ENCODE results near the gene RBPJ.

RBPJ gene

DNA sequence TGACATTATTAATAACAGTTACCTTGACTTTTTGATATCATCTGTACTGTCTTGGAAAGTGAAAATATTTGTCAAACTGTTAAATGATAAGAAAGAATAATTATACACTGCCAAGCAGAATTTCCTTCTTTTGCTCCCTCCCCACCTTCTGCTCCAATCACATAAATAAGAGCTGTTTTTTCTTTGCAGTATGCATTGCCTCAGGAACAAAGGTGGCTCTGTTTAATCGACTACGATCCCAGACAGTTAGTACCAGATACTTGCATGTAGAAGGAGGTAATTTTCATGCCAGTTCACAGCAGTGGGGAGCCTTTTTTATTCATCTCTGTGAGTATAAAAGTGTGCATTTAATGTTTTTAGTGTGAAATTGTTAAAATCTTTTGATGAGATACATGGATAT lies 103.3 kb downstream of the RBPJ start:
- no peak for DNase-seq

DNA sequence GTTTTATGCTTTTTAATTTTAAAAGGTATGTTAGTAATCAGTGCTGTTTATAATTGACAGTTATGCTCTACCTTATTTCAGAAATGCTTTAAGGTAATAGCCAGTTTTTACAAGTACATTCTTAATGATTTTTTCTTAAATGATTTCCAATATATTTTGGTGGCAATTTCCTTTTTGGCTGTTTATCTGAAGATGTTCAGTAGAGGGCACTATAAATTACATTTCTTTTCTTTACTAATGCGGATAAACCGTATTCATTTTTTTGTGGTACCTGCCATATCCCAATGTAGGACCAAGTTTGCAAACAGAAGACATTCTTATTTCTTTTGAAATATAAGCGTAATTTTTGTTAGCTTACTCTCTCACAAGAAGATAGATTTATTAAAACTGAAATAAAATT lies 104.0 kb downstream of the RBPJ start:
- no peak for DNase-seq

DNA sequence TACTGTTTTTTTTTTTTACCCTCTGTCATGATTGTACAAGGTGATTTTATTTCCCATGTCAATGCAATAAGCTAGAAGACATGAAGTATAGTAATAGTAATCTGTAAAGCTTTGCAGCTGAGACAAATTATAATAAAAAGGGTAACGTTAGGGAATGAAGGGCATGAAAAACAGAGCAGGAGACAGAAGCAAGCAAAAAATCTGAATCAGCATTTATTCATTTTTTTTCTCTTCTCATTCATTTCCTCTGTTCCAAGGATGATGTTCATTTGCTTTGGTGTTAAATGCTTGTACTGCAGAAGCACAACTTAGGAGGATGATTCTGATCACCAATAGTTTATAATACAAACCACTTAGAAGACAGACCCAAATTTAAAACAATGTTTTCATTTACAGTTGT lies 105.1 kb downstream of the RBPJ start:
- DNase-seq, result no peak

DNA sequence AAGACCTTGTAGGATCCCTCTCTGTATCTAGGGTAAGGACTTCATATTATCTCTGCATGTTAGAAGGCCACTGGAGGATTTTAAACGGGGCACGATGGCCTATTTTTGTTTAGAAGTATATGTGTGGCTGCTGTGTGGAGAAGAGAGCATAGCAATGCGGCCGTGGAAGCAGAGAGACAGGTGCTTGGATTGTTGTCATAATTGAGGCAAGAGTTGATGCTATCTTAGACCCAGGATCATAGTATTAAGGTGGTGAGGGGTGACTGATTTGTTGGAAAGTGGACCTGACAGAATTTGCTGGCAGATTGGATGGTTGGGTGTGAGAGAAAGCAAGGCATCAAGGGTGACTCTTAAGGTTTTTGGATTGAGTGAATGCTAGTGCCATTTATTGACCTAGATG lies 106.1 kb downstream of the RBPJ start:
- DNase-seq, result no peak

DNA sequence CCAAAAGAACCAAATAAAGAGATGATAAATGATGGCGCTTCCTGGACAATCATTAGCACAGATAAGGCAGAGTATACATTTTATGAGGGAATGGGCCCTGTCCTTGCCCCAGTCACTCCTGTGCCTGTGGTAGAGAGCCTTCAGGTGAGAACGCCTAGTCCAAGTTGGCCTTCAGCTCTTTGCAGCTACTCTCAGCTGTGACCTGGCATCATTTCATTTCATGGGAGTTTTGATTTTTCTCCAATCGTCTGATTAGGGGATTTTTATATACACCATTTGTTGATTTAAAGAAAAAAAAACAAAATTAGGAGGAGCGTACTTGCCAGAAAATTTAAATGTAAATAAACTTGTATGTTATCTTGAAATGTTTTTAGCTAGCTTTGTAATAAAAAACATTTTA lies 109.1 kb downstream of the RBPJ start:
- DNase-seq, result no peak

DNA sequence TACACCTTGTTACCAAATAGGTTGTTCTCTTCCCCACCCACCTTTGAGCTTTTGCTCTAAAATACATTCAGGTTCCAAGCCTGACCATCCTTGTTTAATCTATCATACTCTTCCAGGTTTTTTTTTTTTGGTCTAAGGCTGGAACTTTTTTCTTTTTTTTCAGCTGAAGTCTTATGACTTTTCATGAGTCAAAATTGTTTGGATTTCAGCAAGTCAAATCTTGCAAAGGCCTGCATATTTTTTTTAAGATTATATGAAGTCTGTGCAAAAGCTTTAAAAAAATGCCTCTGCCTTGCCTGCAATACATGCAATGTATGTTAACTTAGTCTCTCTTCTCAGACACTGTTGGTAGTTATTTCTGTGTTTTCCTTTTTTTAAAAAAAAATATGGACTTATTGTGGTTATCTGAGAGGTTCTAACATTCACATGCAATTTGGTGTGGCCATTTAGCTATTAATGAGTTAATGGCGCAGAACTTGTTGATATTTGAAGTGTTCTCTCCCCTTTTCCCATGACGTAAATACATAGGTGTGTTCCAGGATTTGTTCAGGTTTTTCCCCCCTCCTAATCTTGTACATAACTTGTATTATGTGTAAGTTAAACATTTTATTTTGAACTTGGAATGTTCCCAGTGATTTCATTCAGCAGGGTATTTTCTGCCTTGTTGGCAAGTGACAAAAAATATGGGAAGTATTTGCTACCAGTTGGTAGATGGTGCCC lies 110.8 kb downstream of the RBPJ start:
- DNase-seq, result no peak

DNA sequence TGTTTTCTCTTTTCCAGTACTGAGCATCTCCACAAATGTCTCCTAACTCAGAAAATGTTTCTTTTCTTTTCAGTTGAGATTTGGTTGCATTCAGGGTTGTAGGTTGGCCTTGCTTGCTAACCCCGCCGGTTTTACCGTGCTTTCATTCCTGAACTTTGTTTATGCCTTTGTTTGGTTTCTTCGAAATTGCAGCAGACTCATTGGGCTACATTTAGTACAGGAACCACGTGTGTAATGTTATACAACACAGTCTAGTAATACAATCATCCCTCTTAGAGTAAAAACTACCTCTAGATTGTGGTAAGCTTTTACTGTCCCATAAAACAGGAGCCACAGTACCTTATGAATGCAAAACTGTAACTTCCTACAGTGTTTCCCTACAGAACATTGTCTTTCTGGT lies 111.6 kb downstream of the RBPJ start:
- no peak for DNase-seq

DNA sequence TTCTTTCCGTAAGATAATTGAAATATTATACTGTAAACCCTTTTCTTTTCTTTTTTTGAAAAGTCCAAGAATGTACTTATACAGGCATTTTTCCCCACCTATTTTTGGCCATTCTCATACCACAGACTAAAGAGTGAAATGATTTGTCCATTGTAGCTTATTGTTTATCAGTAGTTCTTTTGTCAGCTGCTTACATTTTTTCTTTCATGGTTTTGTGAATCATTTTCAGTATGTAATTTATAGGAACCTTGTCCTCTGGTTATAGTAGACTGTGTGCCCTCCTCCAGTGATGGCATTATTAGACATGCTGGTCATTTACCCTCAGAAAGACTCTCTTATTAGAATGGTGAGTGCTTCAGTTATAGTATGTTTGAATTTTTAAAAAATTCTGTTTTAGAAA lies 112.7 kb downstream of the RBPJ start:
- DNase-seq, result no peak

DNA sequence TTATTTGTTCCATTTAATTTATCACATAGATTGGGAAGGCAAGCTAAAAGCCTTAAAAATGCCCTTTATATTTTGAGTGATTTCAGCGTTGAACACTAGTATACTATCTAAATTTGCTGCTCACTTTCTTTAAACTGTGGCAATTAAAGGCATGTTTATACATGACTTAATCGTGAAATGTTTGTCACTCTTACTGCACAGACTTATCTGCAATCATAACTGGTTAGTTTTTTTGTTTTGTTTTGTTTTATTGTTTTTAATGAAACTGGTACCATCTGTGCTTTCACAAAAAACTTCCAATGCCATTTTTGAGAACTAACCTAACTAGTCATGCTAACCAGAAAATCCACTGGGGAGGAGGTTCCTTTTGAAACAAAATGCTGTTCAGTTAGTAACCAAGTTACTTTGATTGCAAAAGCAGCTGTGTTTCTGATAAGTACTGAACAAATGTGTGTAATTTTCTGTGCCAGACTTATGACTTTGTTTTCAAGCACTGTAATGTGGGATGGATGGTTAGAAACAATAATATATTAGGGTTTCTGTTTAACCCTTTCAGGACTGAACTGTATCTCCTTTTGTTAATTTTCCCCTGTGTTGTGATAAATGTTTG lies 113.3 kb downstream of the RBPJ start:
- no peak for DNase-seq

DNA sequence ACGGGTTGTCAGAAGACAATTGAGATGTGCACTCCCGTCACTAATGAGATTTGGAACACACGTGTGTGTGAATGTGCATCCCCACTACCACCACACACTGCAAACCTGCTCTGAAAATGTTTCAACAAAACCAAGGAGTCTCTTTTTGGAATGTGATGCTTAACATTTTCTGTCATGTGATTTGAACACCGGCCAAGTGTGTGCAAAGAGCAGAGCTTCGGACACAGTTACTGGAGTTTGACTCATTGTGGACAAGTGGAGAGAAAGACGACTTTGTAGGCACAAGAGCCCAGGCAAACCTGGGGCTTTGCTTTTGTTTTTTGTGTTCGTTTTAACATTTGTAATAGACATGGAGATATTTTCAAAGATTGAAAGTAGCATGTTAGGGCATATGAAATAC lies 120.3 kb downstream of the RBPJ start:
- peak; percentile 28 for DNase-seq

DNA sequence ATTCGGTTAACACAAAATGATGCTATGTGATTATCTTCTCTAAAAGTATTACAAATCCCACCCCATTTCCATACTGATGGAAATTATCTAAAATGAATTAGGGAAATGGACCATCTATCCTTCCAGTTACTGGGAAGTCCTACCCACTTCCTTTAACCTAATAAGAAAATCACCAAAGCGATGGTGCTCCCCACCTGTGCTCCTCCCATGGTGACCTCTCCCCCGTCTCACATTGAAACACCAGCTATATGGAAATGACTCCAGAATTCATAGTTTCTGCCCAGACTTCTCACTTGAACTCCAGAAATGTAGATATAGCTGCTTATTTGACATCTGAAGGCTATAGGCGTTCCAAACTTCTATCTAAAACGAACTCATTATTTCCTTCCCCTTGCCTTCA lies 121.0 kb downstream of the RBPJ start:
- DNase-seq, result no peak

DNA sequence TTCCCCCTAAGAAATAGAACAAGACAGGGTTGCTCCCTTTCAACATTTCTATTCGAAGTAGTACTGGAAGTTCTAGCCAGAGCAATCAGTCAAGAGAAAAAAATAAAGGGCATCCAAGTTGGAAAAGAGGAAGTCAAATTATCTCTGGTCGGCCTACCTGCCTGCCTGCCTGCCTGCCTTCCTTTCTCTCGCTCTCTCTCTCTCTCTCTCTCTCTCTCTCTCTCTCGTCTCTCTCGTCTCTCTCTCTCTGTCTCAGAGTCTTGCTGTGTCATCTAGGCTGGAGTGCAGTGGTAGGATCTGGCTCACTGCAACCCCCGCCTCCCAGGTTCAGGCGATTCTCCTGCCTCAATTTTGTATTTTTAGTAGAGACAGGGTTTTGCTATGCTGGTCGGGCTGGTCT lies 126.6 kb downstream of the RBPJ start:
- no peak for DNase-seq

DNA sequence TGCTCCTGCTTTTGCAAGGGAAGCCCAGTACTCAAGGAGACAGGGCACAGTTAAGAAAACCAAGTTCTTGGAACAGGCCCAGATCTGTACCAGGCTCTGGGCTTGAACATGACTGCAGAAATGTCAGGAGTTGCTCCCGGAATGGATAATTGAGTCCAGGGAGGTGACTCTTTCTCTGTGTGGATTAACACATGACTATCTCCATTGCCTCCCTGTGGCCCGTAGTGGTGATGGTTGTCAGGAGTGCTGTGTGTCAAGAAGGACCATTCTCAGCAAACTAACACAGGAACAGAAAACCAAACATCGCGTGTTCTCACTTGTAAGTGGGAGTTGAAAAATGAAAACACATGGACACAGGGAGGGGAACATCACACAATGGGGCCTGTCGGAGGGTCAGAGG lies 129.6 kb downstream of the RBPJ start:
- no peak for DNase-seq

DNA sequence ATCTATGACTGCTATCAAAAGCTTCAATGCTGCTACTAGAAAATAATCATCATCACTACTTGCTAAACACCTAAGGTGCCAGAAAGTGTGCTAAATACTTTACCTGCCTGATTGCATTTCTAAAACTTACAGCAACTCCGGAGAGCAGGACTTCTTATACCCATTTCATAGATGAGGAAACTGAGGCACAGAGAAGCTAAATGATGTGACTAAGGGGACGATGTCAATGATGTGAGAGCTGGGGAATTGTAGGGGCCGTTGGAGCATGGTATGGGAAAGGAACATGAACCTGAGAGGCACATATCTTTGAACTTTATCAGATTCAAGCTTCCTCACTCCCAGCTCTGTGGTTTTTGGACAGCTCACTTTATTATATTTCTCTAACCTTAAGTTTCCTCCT lies 130.8 kb downstream of the RBPJ start:
- DNase-seq, result no peak

DNA sequence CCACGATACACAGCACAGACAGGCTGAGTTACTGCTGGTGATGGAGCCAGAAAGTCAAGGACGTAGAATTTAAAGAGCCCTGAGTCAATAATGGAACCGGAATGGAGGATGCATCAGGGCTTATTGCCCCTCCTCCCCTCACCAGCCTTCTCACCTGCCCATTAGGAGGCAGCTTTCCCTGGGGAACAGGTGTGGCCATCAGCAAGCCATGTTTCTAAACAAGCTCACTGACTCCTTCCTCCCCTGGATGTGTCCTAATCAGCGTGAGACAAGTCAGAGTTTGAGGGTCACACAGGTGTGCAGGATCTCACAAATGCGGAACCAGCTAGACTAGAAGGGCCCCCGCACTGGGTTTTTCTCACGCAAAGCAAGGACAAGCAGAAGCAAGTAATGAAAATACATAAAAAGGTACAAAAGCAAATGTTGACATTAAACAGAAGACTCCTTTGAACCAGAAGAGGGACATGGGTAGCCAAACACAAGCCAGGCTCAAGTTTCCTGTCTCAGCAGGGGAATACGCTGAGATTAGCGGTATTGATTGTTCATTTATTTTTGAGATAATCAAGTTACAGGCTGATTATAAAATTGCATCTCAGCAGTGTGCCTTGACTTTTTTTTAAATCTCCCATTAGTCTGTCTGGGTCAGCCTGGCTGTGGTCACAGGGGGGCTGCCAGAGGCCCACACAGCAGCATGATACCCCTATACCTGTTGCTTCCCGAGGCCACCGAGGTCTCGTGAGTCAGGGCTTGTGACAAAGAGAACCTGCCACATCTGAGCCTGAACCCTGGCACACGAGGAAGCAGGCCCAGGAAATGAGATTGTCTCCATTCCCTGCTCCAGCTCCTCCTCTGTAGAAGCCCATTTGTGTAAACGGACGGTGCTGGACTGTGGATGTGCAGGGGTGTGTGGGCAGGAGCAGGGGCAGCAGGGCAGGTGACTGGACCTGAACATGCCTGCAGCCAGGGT lies 132.0 kb downstream of the RBPJ start:
- DNase-seq, result no peak

DNA sequence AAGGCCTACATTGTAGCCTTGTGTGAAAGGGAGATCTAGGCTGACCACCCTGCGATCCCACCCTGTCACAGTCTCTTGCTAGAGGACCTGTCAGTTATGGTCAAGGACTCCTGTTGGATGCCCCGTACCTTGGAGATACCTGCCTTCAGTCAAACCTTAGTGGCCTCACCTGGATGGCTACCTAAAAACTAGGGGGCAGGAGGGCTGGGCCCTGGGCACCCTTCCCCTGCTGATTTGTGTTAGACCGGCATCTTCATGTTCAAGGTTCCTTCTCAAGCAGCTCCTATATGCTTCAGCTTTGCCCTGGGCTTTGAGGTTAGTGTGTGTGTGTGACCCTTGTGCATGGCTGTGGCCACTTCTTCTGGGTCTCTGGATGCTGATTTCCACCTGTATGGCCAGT lies 134.1 kb downstream of the RBPJ start:
- DNase-seq, result no peak

DNA sequence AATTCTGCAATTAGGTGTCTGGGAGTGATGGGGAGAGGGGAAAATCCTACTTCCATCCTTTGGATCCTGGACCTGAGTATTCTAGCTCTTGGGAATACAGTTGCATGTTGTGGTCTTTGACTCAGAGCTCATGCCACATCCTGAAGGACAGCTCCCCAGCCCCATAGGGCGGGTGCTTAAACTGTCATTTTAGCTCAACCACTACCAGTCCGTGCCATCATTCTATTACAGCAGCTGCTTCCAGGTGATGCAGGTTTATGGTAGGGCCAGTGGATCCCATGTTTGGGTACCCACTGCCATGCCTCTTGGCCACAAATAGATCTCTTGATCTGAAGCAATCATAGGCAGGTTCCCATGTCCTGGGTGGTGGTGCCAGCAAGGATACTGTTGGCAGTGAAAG lies 134.8 kb downstream of the RBPJ start:
- no peak for DNase-seq

DNA sequence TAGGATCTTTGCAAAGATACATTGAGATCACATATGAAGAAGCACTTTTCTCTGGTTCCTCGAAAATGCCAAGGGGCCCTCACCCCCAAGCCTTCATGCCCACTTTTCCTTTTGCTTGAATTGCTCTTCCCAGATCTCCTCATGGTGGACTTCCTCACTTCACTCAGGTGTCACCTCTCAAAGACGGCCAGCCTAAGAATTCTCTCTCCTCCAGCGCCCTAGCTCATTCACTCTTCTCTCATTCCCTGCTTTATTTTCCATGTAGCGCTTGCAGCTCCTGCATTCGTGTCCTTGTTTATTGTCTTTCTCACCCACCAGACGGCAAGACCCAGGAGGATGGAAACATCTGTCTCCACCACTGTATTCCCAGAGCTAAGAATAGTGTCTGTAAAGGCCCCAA lies 136.6 kb downstream of the RBPJ start:
- no peak for DNase-seq

DNA sequence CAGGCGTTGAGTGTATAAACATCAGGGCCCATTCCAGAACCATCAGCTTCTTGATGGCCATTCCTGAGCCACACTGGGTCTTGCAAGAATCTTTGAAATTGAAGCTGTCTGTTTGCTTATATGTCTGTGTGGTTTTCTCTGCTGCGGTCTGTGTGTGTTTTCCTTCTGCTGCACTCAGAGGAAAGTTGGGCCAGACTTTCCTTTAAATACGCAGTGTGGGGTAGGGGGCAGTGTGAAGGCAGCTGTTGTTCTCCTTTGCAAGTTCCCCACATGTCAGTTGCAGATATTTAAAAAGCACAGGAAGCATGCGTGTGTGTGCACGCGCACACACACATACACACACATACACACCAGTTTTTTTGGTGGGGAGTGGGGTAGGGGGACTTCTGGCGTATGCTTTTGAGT lies 137.3 kb downstream of the RBPJ start:
- no peak for DNase-seq

DNA sequence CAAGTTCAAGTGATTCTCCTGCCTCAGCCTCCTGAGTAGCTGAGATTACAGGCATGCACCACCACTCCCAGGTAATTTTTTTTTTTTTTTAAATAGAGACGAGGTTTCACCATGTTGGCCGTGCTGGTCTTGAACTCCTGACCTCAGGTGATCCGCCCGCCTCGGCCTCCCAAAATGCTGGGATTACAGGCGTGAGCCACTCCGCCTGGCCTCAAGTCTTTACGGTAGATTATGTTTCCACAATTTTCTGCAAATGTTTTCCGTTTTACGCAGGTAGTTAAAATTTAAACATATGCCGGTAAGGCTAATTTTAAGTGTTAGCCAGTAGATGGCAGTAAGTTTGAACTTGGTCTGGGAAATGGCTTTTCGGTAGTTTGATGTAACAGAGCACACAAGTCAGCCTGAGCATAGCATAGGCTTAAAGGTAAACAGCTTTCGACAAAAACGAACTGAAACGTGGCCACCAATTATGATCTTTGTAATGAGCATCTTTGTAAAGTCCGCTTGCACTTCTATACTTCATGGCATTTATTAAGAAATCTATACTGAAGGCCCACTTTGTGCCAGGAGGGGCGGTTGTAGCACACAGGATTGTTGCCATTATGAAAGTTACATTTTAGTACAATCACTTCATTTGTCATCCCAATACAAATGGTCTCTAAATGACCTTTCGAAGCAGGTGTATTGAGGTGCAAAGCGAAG lies 138.4 kb downstream of the RBPJ start:
- DNase-seq, result peak; percentile 63

DNA sequence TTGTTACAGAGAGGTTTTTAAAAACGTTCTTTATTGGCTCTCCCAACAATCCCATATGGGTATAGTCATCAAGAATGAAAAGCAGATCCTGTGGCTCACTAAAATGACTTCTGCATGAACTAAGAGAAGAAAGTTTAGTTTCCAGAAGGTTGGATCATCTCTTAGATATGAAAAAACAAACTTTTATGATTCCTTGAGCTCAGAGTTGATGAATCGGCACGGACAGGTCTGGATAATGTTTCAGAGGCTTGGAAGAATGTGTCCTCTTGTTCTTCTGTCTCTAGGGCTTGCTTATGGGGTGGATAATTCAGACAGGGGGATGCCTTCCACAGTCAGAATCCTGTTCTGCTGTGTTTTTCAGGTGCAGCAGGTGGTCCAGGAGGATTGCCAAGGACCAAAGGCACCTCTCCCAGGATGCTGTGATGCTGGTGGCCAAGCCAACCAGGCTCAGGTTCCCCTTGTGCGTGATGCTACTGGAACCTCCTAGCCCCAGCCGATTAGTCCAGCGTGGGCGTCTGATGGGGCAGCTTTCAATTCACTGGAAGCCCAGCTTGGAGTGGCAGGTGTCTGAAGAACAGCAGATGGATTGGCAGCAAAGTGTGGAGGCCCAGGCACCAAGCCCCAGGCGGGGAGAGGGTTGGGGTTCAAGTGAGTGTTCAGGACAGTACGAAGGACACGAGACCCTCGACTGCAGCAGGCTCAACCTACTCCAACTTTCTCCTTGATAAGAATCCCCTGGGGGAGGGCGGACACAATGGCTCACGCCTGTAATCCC lies 139.1 kb downstream of the RBPJ start:
- DNase-seq, result peak; percentile 49

DNA sequence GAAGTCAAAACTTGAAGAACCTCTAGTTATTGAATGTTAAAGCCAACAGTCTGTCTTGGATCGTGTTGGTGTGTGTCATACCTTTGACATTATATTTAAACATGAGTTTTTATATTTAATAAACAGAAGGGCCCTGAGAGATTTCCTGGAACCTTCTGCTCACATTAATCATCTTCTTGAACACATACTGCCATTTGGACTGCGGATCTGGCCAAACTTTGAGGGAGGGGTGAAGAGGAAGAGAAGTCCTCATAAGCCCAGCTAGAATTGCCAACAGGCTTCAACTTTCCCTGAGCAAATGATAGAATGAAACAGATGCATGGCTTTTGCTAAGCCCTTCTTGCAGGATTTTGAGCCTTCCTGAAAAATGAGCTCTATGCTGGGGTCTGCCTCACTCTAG lies 142.1 kb downstream of the RBPJ start:
- no peak for DNase-seq

DNA sequence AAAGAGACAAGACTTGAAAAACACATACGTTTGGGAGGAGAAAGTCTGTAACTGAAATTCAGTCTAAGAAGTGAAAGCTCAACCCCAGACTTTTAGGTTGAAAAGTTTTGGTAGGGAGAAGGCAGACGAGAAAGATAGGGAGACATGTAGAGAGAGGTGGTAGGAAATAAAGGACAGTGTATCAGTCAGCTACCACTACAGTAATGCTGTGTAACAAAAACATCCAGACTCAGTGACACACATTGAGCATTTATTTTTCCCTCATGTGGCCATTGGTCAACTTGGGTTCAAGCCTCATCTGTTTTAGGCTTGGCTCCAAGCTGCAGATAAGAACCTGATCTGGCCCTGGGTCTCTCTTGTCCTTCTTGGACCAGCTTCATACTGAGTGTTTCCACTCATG lies 142.6 kb downstream of the RBPJ start:
- no peak for DNase-seq
